Head of caudate nucleus (tissue), 42 donors: ENCODE measurements around the gene TIGD1.
"Not testable (repeated sequence)": the region's sequence is repeated elsewhere in the genome, so short reads cannot be mapped to it uniquely, and the experiment has no call there.

Source experiments
- DNase-seq, 42 donors: peaks; one replicate each; pipeline versions ENCODE4 v3.0.0 to v3.0.0-alpha.2; 2020 to 2021; ENCODE audit warnings: mixed read lengths in 7 of 42
- intact Hi-C: fragments of 100-400 bp; cut with DNase I; formaldehyde crosslinking; loops from one replicate; pipeline ENCODE4 v1.15.0; 2022

Gene TIGD1

DNA sequence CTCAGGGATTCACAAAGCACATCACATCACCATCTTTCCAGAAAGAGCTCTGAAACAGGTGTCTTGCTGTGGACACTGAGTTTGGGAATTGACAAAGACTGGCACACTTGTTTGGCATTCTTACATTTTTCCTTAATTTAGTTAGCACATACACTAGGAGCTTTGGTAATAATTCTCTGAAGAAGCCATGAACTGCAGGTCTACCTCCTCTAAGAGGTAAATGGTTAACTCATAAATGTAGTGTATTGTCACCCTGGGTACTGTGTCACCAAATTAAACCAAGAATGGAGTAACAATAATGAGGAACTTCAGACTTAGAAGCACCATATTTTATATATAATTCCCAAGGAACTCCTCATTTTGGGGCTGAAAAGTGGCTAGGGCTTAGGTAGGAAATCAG, 22.7 kb upstream of the TIGD1 start:
- intact Hi-C loops, result no loop called here
- DNase-seq, result no peak

DNA sequence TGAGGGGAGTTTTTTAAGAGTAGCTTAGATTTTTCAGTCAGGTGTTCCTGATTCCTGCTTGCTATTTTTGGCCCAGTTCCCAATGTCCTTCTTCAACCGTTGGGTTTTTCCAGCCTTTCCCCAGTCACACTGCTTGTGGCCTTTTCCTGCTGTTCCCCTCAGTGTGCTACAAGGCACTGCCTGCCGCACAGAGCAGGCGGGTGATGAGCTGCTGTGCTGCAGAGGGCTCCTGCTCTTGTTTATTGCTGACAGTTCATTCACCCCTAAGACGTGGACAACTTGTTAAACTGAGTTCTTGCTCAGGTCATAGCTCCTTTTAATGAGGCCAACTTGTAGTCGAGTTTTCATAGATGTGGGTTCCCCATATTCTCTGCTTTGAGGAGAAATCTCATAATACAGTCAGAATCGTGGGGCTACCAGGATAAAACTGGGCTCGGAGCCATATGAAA, 20.7 kb upstream of the TIGD1 start:
- no peak for DNase-seq
- intact Hi-C loops, result no loop called here

DNA sequence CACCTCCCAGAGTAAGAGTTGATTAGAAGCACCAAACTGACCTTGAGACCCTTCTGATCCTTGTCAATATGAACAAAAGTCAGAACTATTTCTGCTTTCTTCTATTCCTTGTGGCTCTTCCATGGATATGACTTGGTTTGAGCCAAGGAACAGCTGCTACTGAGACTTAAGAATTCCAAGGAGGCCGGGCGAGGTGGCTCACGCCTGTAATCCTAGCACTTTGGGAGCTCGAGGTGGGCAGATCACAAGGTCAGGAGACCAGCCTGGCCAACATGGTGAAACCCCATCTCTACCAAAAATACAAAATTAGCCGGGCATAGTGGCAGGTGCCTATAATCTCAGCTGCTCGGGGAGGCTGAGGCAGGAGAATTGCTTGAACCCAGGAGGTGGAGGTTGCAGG, 20.1 kb upstream of the TIGD1 start:
- DNase-seq, intact Hi-C loops: not testable (repeated sequence)

DNA sequence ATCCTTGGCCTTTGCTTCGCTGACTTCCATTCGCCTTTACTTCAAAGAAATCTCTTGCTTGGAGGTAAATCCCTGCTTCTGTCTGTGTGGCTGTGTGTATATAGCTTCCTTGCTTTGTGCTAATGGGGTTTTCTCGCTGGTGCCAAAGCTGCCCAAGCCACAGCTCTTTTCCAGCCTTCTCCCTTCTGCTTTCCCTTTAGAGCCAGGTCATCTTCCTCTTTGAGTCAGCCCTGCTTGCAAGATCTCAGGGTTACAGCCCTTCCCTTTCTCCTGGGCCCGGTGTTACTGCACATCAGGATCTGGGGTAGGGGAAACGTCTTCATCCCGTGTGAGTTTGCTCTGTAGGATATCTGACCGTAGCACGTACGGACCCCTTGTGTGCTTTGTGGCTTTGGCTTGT, 19.2 kb upstream of the TIGD1 start:
- intact Hi-C loops, result no loop called here
- DNase-seq, result no peak

DNA sequence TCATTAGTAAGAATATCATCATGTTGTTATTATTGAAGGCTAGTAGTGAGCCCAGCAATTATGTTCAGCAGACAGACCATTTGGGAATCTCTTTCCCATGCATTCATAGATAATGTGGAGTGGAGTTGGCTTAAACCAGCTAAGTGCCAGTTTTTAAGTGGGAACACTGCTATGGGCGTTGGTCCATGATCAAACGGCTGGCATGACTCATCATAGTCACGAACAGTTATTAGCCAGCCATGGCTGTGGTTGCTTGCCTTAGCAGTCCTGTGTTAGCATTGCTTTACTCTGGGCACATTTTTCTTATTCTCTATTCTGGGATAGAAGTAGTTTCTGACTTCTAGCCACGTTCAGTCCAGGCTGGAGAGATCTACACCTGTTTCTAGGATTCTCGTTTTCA, 17.8 kb upstream of the TIGD1 start:
- intact Hi-C loops, result no loop called here
- no peak for DNase-seq

DNA sequence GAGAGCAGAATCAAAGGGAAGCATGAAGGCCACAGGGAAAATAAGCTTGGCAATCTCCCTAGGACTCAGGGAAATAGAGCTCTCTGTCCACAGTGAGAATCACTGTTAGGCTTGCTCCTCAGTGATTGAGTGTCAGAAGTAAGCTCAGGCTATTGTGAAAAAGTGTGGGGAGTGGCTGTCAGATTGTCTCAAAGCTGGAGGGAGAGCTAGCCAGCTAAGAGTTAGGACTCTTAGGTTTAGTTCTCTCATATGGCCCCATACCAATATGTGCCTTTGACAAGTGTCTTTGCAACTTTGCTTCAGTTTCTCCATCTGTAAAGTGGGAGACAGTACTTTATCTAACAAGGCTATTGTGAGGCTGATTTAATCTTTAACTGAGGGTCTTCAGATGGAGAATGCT, 17.4 kb upstream of the TIGD1 start:
- DNase-seq, result no peak
- intact Hi-C loops, result no loop called here

DNA sequence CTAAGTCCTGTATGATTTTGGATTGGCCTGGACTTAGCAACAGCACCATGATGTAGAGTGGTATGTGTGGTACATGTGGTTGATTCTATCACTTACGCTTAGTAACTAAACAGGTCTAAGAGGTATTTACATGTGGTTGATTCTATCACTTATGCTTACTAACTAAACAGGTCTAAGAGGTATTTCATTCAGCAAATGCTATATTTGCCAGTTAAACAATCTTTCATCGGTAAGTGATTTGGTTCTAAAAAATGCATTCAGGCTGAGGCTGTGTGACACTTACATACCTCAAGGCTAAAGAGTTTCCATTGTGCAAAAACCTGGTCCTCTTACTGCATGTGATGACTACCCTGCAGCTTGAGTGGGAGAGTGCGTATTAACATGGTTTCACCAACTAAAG, 13.2 kb upstream of the TIGD1 start:
- intact Hi-C loops, result no loop called here
- no peak for DNase-seq

DNA sequence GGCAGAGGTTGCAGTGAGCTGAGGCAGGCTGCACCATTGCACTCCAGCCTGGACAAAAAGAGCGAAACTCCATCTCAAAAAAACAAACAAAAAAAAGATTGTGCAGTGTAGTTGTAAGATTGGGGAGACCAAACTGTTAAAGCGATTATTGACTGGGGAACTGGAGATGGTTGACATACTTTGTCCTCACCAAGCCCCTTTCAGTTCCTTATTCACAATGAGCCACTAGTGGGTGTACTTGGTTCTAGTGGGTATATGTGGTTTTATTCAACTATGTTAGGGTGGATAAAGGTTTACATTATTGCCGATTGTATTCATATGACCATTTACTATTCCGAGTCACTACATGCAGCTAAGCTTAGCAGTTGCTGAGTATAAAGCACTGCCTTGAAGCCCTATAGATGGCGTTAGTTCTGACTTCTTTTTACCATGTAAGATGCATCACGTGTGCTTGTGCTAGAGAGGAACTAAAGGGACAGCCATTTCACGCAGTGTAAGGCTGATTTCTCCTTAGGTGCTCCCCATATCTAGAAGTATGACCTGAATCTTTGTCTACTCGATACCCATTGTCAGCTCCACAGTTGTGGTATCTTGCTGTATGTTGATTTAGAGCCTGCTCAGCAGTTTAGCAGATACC, 12.3 kb upstream of the TIGD1 start:
- intact Hi-C loops, result no loop called here
- no peak for DNase-seq

DNA sequence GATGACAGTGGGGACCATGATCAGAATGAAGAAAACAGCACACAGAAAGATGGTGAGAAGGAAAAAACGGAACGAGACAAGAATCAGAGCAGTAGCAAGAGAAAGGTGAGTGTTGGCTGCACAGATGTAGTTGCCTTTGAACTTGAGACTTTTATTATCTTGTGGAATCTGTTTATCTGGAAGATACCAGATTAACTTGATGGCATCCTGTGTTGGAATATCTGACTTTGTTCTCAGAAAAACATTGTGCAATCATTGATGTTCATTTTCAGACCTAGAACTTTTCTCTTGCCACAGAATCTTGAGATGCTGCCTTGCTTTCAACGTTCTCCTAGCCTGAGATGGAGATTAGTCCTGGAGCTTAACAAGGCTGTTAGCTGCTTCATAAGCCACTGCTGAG, 6.1 kb upstream of the TIGD1 start:
- intact Hi-C loops, result no loop called here
- DNase-seq, result no peak

DNA sequence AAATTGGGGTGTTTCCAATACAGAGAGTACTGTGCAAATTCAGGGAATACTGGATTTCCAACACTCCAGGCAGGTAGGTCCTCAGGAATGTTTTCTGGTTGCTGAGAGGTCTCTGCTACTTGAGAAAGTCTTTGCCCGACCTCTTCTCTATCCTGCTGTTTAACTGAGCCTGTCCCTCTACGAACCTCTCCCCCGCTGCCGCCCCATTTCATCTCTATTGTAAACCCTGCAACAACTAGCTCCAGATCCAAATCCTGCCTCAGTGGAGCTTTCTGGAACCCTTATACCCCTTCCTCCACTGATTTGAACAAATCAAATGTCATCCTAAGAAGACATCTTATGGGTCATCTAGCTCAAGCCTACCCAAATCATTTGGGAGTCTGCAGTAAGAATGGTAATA, 1.4 kb upstream of the TIGD1 start:
- intact Hi-C loops, result no loop called here
- no peak for DNase-seq

DNA sequence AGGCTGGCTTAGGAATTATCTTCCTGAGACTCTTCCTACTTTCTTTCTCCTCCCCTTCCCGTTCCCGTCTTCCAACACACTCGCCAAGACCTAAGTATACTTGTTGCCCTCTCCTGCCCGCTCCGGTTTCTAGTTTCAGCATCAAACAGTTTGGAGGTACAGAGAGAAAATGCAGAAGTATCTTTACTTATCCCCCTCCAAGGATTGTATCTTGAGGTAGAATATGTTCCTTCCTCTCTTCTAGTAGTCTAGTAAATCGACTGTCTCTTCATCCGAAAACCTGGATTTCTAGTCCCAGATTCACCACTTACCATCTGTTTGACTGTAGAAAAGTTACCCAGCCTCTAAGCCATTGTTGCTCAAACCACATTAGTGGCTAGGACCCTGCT, 887 bp upstream of the TIGD1 start:
- intact Hi-C loops, result no loop called here
- no peak for DNase-seq

DNA sequence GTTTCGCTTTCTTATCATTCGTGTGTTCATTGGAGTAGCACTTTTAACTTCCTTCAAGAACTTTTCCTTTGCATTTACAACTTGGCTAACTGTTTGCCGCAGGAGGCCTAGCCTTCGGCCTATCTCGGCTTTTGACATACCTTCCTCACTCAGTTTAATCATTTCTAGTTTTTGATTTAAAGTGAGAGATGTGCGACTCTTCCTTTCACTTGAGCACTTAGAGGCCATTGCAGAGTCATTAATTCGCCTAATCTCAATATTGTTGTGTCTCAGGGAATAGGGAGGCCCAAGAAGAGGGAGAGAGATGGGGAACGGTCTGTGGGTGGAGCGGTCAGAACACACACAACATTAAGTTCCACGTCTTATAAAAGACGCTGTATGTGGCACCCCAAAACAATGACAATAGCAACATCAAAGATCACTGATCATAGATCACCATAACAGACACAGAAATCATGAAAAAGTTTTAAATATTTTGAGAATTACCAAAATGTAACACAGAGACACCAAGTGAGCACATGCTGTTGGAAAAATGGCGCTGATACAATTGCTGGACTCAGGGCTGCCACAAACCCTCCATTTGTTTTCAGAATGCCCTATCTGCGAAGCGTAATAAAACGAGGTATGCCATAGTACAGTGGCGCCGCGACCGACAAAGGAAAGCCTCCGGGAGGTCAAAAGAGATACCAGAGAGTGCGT, 553 bp downstream of the TIGD1 start:
- no peak for DNase-seq
- intact Hi-C loops, result no loop called here

DNA sequence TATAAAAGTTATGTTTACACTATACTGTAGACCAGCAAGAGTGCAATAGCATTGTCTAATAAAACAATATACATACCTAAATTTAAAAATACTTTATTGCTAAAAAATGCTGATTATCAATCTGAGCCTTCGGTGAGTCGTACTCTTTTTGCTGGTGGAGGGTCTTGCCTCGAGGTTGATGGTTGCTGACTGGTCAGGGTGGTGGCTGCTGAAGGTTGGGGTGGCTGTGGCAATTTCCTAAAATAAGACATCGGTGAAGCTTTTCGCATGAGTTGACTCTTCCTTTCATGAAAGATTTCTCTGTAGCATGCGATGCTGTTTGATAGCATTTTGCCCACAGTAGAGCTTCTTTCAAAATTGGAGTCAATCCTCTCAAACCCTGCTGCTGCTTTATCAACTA, 2.4 kb downstream of the TIGD1 start:
- intact Hi-C loops, result no loop called here
- no peak for DNase-seq

DNA sequence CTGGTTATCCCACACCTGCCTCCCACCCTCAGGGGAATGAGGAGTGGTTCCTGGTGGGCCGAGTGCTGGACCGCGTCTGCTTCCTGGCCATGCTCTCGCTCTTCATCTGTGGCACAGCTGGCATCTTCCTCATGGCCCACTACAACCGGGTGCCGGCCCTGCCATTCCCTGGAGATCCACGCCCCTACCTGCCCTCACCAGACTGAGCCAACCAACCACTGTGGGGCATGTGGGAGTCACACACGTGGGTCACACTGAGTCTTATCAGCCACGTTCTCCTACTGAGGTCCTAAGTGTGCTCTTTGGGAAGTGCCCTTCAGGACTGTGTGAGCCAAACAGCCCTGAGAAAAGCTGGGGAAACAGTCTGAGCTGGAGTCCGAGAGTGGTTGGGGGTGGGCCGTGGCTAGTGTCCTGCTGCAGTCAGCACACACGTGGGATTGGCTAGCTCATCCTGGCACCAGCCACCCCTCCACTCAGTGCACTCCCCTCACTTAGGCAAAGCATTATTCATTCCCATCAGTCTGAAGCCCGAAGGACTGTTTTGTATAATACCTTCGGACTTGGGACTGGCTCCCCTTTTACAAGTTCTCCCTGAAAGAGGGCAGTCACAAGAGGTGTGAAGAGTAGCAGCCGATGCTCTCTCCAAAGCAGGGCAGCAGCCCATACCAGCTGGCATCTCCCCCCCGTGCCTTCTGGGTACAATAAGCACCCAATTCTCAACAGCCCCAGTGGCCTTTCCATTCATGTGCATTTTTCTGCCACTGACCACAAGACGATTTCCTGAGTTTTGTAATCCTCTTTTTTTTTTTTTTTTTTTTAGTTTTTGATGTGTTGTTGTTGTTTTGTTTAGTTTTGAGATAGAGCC, 4.6 kb downstream of the TIGD1 start:
- DNase-seq, result peak in 4 of 42 donors; percentile 27 to 52 (median 42)

DNA sequence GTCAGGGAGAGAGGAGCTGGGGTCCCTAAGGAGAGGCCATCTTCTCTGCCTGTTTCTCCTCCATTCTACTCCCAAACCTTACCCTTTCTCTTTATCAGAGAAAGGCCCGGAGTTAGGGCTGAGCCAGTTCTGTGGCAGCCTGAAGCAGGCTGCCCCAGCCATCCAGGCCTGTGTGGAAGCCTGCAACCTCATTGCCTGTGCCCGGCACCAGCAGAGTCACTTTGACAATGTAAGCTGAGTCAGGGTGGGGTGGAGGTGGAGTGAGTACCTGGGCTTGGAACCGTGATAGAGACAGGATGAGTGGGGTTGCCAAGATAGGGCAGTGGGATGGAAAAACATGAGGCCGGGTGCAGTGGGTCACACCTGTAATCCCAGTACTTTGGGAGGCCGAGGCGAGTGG, 5.7 kb downstream of the TIGD1 start:
- intact Hi-C loops, result no loop called here
- DNase-seq, result peak in 1 of 42 donors; percentile 21

More for the DNA sequence above, 4.6 kb downstream of the TIGD1 start:
- intact Hi-C loops, result no loop called here

DNA sequence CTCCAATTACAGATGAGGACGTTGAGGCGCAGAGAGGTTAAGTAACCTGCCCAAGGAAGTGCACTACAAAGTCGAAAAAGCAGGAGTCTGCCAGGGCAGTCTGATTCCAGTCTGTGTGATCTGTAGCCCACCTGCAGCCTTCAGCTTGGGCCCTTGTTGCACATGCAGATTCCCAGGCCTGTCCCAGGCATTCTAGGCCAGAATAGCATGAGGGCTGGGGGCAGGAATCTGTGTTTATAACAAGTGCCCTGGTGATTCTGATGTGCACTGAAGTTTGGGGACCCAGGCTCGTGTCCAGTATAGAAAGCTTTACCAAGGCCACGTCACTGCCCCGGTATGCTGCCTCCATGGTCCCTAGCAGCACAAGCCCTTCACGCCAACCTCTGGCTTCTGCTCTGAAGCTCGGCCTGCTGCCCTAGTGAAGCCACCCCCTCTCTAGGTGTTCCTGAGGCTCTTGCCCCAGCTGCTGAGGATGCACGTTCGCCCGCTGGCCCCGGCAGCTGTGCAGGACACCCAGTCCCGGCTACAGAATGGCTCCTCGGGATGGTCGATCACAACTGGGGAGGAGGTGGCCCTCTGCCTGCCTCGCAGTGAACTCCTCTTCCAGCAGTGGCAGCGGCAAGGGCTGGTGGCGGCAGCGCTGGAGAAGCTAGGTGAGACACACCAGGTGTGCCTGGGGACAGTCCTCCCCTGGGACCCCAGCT, 6.3 kb downstream of the TIGD1 start:
- peak in 2 of 42 donors; percentile 32 for DNase-seq
- intact Hi-C loops, result no loop called here

DNA sequence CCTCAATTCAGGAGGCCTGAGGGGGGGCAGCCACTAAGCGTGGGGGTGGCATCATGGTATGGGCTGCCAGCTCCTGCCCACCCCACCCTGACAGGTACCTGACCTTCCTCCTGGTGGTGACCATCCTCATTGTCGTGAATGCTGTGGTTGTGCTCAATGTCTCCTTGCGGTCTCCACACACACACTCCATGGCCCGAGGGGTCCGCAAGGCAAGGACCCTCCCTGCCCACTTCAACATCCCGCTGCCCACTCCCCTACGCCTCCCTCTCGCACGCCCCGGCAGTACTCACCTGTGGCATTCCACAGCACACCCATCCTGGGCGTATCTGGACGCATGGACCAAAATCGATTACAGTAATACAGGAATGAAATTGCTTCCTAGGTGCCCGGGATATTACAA, 6.9 kb downstream of the TIGD1 start:
- intact Hi-C loops, result no loop called here
- DNase-seq, result peak in 2 of 42 donors; percentile 17 to 29

DNA sequence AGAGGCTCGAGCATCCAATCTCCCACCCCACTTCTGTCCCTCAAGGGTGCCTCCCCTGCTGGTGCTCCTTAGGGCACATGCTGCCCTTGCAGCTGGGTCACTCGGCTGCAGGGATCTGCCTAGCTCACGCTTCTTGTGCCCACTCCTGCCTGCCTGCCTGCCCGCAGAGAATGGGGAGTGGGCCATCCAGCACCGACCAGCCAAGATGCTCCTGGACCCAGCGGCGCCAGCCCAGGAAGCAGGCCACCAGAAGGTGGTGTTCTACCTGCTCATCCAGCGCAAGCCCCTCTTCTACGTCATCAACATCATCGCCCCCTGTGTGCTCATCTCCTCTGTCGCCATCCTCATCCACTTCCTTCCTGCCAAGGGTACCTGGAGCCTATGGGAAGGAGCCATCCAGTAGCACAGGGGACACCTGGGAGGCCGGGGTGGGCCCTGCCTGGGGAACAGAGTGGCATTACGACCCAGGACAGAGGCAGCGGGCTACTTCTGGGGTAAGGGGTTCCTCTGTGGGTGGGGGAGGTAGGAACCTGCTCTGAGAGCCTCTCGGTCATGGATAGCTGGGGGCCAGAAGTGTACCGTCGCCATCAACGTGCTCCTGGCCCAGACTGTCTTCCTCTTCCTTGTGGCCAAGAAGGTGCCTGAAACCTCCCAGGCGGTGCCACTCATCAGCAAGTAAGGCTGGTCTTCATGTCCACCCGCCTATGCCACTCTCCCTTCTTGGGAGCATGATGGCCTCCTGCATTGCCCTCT, 7.5 kb downstream of the TIGD1 start:
- intact Hi-C loops, result no loop called here
- peak in 2 of 42 donors; percentile 24 to 29 for DNase-seq
